SKM-1 treated with dmso at 0.1 percent for 144 hours (cell line): Measurements from ENCODE around the gene CLBA1.
A peak's percentile ranks its signal among the peaks of the same experiment; 100 is the strongest.

ENCODE experiments used
- DNase-seq: peaks from one replicate; lab custom pipeline; 2025; ENCODE audit not compliant: unreplicated experiment; lab: John Stamatoyannopoulos, UW

The CLBA1 gene

GRCh38 chr14:104968541-104969401, 16.8 kb upstream of the CLBA1 start:
- no peak for DNase-seq

GRCh38 chr14:104969741-104970230, 15.8 kb upstream of the CLBA1 start:
- no peak for DNase-seq

GRCh38 chr14:104970231-104971068, 15.1 kb upstream of the CLBA1 start:
- no peak for DNase-seq

- DNase-seq = no peak
Measured at GRCh38 chr14:104971447-104972240, 13.9 kb upstream of the CLBA1 start.

GRCh38 chr14:104972301-104973134, 13.1 kb upstream of the CLBA1 start:
- no peak for DNase-seq

GRCh38 chr14:104973135-104973384, 12.5 kb upstream of the CLBA1 start:
- DNase-seq = no peak

GRCh38 chr14:104973385-104974145, 12.0 kb upstream of the CLBA1 start:
- no peak for DNase-seq

GRCh38 chr14:104974146-104974541, 11.4 kb upstream of the CLBA1 start:
- no peak for DNase-seq

- no peak for DNase-seq
Measured at GRCh38 chr14:104974665-104975390, 10.8 kb upstream of the CLBA1 start.

- no peak for DNase-seq
Measured at GRCh38 chr14:104975481-104976197, 9.9 kb upstream of the CLBA1 start.

GRCh38 chr14:104976198-104977007, 9.2 kb upstream of the CLBA1 start:
- peak; percentile 33 for DNase-seq

- DNase-seq = no peak
Measured at GRCh38 chr14:104977008-104977680, 8.4 kb upstream of the CLBA1 start.

- peak; percentile 8 for DNase-seq
Measured at GRCh38 chr14:104977681-104978653, 7.6 kb upstream of the CLBA1 start, which contains the start of gene AHNAK2. TSS of gene AHNAK2 (minus strand) at chr14:104978374. CDS start at chr14:104978237, 137 bp downstream.

GRCh38 chr14:104978746-104979691, 6.6 kb upstream of the CLBA1 start:
- no peak for DNase-seq
